ENCODE results near the gene PFDN4. TPM values are rescaled to one million over a fixed set of nuclear protein-coding genes. Genes with fewer than 3 reads are reported as not detected.
"Not testable (repeated sequence)": the region's sequence is repeated elsewhere in the genome, so short reads cannot be mapped to it uniquely, and the experiment has no call there.

PFDN4 gene
- total RNA-seq, 1 donor: 82.0 TPM

GRCh38 chr20:54223285-54223684, 15.4 kb downstream of the PFDN4 start:
- H3K4me3 ChIP-seq (ENCODE audit: low read depth, low read length): no peak overlapping the region
- no peak for DNase-seq (ENCODE audit: low read depth)
- TF ChIP-seq, protein P1, sequence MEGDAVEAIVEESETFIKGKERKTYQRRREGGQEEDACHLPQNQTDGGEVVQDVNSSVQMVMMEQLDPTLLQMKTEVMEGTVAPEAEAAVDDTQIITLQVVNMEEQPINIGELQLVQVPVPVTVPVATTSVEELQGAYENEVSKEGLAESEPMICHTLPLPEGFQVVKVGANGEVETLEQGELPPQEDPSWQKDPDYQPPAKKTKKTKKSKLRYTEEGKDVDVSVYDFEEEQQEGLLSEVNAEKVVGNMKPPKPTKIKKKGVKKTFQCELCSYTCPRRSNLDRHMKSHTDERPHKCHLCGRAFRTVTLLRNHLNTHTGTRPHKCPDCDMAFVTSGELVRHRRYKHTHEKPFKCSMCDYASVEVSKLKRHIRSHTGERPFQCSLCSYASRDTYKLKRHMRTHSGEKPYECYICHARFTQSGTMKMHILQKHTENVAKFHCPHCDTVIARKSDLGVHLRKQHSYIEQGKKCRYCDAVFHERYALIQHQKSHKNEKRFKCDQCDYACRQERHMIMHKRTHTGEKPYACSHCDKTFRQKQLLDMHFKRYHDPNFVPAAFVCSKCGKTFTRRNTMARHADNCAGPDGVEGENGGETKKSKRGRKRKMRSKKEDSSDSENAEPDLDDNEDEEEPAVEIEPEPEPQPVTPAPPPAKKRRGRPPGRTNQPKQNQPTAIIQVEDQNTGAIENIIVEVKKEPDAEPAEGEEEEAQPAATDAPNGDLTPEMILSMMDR (IDR thresholded peaks at IDR 0.05; ENCODE audit: insufficient read depth, low read depth, low read length): no peak

GRCh38 chr20:54223751-54224150, 15.9 kb downstream of the PFDN4 start:
- H3K4me3 ChIP-seq (ENCODE audit: low read depth, low read length): no peak overlapping the region
- DNase-seq (ENCODE audit: low read depth): no peak
- TF ChIP-seq, protein P1 (IDR thresholded peaks at IDR 0.05; ENCODE audit: insufficient read depth, low read depth, low read length): no peak

- H3K4me3 ChIP-seq (ENCODE audit: low read depth, low read length); DNase-seq (ENCODE audit: low read depth): not testable (repeated sequence)
These were observed 16.8 kb downstream of the PFDN4 start for GRCh38 chr20:54224642-54225041.

DNA sequence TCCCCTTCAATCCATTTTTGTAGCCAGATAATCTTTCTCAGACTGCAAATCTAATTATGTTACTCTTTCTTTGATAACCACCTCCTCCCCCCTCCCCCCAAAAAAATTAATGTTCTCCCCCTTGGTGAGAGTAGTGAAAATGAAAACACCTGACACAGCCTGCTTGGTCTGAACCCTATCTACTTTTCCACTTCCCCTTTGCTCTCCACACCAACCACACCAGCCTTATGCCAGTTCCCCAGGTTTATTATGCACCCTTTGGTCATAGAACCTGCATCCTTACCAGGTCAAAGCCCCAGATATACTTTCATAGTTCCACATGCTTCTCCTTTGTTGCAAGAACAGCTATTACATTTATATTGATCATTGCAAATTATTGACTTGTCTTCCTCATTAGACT, 19.4 kb downstream of the PFDN4 start:
- no peak overlapping the region for H3K4me3 ChIP-seq (ENCODE audit: low read depth, low read length)
- TF ChIP-seq, protein P1 (IDR thresholded peaks at IDR 0.05; ENCODE audit: insufficient read depth, low read depth, low read length): no peak
- DNase-seq (ENCODE audit: low read depth): no peak

DNA sequence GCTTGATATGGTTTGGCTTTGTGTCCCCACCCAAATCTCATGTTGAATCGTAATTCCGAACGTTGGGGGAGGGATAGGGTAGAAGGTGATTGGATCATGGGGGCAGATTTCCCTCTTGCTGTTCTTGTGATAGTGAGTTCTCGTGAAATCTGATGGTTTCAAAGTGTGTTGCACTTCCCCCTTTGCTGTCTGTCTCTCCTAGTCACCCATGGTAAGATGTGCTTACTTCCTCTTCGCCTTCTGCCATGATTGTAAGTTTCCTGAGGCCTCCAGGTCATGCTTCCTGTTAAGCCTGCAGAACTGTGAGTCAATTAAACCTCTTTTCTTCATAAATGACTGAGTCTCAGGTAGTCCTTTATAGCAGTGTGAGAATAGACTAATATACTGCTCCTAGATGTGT, 19.9 kb downstream of the PFDN4 start:
- no peak overlapping the region for H3K4me3 ChIP-seq (ENCODE audit: low read depth, low read length)
- TF ChIP-seq, protein P1 (IDR thresholded peaks at IDR 0.05; ENCODE audit: insufficient read depth, low read depth, low read length): no peak
- DNase-seq (ENCODE audit: low read depth): no peak

GRCh38 chr20:54228841-54229240, 21.0 kb downstream of the PFDN4 start:
- TF ChIP-seq, protein P1 (IDR thresholded peaks at IDR 0.05; ENCODE audit: insufficient read depth, low read depth, low read length): no peak
- DNase-seq (ENCODE audit: low read depth): no peak
- H3K4me3 ChIP-seq (ENCODE audit: low read depth, low read length): no peak overlapping the region

GRCh38 chr20:54229566-54230160, 21.8 kb downstream of the PFDN4 start:
- TF ChIP-seq, protein P1 (IDR thresholded peaks at IDR 0.05; ENCODE audit: insufficient read depth, low read depth, low read length): no peak
- no peak for DNase-seq (ENCODE audit: low read depth)
- H3K4me3 ChIP-seq (ENCODE audit: low read depth, low read length): no peak overlapping the region
